Hematopoietic multipotent progenitor cell (in vitro differentiated cells): ENCODE measurements around the gene REST. TPM values are rescaled to one million over a fixed set of nuclear protein-coding genes. Genes with fewer than 3 reads are reported as not detected.
A peak's percentile ranks its signal among the peaks of the same experiment; 100 is the strongest.
"Not testable (repeated sequence)": the region's sequence is repeated elsewhere in the genome, so short reads cannot be mapped to it uniquely, and the experiment has no call there.

Experiments used
- DNase-seq, 3 donors: peaks; one replicate each; pipeline ENCODE4 v3.0.0-alpha.2; 2011 to 2015; ENCODE audit warnings: low read depth in 2 of 3, low spot score in 2 of 3
- total RNA-seq: library from RNA; depleted of rRNA; stranded (reverse); fragments of >200 nt; gene quantifications from one replicate; pipeline ENCODE4 v1.2.3, GENCODE V29; 2012

Gene REST
- total RNA-seq, 1 donor: 40.7 TPM

DNA sequence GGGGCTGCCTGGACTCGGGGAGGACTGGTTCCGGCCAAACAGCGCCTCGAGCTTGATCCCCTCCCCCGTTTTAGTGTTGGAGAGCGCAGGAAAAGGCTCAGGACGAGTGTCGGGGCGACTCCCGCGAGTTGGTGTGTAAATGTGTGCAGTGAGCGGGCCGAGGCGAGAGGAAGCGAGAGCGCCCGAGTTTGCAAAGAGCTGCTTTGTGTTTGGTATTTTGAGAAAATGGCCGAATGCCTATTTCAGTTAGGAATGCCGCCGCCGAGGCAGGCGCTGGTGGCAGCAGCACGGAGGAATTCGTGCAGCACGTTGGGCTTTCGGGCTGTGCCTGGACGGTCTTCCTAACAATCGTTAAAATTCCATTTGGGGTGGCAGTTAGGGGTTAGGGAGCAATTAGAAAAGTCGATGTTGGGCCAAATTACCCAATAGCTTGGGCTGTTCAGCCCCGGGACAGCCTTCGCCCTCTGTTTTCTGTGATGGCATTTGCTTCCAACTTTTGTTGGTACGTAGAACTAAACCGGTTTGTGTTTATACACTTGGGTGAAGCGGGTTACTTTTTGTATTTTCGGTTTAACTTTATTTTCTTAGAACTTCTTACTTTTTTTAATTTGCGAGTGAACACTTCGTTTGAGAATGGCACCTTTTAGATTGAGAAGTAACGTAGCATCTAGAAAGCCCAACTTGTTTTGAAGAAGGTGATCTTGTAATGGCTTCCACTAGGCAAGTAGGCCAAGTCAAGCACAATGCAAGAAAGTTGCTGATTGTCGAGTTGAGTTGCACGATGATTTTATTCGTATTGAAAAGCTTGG lies 1.6 kb downstream of the REST start:
- DNase-seq: peak; percentile 24 to 56 (median 49)

DNA sequence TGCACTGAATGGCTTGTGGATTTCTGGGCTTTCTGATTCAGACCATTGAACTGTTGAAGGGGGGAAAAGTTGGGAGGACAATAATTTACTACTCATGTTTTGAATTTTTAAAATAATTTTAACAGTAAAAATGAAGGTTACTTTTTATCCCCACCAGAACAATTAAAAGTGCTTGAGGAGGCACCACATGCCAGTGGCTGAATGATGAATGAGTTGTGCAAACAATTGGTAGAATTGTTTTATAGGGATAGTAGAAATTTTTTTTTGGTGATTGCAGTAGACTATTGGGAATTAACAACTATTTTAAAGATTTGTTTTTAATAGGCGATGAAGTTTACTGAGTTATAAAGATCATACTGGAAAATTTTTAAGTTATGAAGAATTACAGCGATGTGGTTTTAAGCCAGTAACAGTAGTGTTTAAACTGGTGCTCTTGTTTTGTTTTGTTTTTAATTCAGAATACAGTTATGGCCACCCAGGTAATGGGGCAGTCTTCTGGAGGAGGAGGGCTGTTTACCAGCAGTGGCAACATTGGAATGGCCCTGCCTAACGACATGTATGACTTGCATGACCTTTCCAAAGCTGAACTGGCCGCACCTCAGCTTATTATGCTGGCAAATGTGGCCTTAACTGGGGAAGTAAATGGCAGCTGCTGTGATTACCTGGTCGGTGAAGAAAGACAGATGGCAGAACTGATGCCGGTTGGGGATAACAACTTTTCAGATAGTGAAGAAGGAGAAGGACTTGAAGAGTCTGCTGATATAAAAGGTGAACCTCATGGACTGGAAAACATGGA lies 2.7 kb downstream of the REST start:
- no peak for DNase-seq

DNA sequence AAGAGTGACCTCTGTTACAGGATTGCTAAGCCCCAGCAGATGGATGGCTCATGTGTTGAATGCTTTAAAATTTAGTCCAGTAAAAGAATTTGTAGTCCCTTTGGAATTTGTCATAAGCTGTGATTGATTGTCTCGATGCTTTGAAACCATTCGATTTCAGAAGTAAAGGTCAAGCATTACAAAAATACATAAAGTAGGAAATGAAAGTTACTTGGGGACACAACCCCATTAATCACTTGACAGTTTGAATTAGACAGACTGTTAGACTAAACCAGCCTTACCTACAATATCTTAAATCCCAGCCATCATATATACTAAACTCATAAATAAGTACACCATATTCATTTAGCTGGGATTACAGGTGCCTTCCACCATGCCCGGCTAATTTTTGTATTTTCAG lies 6.6 kb downstream of the REST start:
- DNase-seq: no peak

DNA sequence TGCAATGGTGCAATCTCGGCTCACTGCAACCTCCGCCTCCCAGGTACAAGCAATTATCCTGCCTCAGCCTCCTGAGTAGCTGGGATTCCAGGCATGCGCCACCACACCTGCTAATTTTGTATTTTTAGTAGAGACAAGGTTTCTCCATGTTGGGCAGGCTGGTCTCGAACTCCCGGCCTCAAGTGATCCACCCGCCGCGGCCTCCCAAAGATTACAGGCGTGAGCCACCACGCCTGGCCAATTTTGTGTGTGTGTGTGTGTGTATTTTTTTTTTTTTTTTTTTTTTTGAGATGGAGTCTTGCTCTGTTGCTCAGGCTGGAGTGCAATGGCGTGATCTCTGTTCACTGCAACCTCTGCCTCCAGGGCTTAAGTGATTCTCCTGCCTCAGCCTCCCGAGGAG lies 7.3 kb downstream of the REST start:
- DNase-seq: not testable (repeated sequence)

DNA sequence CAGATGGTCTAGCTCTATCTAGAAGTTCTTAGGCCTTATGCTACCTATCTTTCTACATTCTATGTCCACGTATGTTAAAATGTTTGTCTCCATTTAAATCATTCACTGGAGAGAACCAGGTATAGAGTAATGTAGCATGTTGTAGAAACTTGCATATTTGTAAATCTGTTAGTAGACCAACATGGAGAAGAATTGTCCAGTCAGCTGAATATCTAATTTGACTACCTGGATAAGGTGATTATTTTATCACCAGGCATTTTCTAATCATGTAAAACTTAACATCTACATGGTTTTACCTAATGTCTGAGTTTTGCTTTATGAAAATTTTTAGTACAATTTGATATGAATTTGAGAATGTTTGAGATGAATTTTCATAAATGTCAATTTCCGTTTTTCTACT lies 19.5 kb downstream of the REST start:
- DNase-seq: no peak

DNA sequence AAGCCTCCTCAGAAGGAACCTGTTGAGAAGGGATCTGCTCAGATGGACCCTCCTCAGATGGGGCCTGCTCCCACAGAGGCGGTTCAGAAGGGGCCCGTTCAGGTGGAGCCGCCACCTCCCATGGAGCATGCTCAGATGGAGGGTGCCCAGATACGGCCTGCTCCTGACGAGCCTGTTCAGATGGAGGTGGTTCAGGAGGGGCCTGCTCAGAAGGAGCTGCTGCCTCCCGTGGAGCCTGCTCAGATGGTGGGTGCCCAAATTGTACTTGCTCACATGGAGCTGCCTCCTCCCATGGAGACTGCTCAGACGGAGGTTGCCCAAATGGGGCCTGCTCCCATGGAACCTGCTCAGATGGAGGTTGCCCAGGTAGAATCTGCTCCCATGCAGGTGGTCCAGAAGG lies 22.9 kb downstream of the REST start:
- no peak for DNase-seq

DNA sequence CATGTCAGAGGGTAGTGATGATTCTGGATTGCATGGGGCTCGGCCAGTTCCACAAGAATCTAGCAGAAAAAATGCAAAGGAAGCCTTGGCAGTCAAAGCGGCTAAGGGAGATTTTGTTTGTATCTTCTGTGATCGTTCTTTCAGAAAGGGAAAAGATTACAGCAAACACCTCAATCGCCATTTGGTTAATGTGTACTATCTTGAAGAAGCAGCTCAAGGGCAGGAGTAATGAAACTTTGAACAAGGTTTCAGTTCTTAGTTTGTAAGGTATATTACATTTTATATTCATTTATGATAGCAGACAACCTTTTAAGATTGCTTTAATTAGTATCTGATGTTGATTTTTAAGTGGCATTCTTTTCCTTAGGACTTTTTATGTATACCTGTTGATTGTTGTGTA lies 24.2 kb downstream of the REST start:
- no peak for DNase-seq

DNA sequence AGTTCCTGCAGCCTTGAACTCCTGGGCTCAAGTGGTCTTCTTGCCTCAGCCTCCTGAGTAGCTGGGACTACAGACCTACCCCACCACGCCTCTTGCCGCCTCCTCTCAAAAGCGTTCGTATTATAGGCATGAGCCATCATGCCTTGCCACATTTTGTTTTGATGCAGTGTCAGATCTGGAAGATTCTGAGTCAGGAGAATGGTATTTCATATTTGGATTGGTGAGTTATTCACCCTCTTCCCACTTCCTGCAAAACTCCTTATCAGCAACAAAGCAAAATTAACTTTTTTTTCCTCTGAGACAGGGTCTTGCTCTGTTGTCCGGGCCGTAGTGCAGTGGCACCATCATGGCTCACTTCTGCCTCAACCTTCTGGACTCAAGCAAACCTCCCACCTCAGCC lies 29.6 kb downstream of the REST start:
- no peak for DNase-seq

DNA sequence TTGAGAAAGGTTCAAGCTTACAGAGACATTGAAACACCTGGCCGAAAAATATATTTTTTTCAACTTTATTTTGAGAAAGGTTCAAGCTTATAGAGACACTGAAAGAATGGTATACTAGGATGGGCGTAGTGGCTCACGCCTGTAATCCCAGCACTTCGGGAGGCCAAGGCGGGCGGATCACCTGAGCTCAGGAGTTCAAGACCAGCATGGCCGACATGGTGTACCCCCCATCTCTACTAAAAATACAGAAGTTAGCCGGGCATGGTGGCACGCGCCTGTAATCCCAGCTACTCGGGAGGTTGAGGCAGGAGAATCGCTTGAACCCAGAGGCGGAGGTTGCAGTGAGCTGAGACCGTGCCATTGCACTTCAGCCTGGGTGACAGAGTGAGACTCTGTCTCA lies 32.1 kb downstream of the REST start:
- DNase-seq: not testable (repeated sequence)

DNA sequence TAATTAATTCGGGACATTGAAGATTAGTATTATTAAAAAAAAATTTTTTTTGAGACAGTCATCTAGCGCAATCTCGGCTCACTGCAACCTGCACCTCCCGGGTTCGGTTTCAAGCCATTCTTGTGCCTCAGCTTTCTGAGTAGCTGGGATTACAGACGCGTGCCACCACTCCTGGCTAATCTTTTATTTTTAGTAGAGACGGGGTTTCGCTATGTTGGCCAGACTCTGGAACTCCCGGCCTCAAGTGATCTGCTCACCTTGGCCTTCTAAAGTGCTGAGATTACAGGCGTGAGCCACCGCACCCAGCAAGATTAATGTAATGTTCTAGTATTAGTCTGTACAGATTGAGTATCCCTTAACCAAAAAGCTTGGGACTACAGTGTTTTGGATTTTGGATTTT lies 32.7 kb downstream of the REST start:
- no peak for DNase-seq

DNA sequence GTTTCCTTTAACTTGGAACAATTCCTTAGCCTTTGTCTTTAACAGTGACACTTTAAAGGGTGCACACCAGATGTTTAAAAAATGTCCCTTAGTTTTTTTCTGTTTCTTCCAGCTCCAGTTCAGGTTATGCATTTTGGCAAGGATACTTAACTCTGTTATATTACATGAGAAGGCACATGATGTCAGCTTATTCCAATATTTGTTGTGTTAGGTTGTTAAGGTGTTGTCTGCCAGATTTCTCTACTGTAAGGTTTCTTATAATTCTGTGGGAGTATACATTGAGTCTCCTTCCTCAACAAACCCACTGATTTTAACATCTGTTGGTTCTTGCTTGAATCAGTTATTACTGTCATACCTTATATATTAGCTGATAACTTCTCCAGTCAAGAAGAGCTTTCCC lies 33.3 kb downstream of the REST start:
- DNase-seq: no peak

DNA sequence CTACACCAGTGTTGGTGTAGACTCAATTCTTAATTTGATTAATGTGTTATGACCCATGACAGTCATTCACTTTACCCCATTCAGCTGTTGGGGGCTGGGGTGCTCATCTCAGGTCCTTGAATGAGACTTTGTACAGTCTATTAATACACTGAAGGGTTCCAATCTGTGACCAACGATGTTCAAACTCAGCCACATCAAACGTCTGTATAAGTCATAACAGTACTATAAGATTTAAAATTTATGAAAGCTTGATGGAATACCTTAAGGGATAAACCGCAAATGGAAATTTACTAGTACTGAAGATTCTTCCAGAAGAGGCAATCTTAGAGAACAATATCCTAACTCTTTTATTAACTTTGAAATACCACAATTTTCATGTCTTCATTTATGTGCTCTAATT lies 33.7 kb downstream of the REST start:
- DNase-seq: no peak

DNA sequence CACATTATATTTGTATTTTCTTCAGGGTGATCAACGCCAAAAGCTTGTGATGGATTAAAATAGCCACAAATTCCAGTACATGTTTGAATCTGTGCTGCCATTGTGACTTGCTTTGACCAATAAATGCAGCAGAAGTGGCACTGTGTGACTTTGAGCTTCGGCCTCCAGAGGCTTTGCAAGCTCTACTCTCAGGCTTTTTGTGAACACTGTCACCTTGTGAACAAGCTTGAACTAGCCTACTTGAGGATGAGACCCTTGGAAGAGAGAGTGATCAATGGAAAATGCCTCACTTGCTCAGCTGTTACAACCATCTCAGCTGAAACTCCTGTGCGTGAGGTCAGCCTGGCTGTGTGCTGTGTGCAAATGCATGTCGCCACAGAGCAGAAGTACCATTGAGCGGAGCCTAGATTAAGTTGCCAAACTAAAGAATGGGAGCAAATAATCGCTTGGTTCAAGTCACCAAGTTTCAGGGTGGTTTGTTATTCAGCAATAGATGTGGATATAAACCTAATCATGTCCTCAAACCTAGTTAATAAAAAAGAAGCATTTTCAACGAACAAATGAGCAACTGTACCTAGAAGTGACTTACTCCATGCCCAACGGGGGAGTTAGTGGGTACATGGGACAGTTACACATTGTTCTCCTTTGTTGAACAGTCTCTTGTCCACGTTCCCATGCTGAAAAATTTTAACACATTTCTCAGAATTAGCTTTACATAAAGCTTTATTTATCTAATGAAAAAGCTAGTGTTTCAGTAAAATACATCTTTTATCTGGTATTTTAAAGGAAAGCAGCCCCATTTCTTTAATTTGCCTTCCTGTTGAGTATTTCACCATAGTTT lies 46.2 kb downstream of the REST start:
- no peak for DNase-seq

DNA sequence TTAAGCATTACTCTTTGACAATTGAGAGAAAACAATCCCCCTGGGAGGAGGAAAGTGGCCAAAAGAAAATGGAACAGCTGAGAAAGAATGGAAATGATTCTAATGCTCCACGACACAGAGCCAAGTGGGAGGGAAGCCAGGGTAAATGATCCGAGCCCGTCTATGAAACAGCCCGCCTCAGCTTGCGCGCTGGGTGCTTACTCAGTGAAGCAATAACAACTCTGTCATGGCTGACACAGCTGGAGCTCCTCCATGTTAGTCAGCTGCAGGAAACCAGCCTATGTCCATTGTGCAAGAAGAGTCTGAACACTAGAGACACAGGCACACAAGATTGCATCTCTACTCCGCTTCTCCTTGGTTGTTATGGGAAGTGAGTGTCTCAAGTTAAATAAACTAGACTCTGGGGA lies 50.4 kb downstream of the REST start:
- DNase-seq: peak in 1 of 3 donors; percentile 7

DNA sequence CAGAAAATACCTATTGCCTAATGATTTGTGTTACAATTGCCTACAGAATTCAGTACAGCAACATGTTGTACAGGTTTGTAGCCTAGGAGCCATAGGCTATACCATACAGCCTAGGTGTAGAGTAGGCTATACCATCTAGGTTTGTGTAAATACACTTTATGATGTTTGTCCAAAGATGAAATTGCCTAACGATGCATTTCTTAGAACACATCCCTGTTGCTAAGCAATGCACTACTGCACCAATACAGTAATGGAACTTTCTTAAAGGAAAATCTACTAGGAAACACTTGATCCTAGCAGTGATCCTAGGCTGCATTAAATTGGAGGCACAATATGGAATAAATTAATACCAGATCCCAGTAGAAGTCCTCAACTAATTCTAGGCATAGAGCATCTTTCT lies 51.4 kb downstream of the REST start:
- no peak for DNase-seq

DNA sequence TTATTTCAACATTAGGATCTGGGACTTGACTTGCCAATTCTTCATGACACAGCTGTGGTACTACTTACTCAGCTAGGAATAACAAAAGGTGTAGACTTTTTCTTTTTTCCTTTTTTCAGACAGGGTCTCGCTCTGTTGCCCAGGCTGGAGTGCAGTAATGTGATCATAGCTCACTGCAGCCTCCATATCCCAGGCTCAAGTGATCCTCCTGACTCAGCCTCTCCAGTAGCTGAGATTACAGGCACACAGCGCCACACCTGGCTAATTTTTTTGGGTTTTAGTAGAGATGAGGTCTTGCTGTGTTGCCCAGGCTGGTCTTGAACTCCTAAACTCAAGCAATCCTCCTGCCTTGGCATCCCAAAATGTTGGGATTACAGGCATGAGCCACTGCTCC lies 53.4 kb downstream of the REST start:
- no peak for DNase-seq

DNA sequence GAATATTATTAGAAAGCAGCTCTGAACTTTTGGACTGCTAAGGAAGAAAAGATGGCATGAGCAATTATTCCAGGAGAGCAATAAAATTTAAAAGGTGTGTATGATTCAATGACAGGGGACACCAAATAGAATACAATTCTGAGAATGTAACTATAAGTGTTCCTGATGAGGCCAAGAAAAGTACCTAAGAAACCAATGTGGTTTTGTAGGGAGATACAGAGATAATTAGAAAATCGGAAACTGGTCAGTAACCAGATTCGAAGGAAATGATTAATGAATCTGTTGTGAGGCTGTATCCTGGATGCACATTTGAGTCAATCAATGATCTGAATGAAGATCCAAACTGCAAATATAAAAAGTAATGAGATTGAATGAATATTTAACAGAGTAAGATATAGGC lies 63.7 kb downstream of the REST start:
- no peak for DNase-seq

DNA sequence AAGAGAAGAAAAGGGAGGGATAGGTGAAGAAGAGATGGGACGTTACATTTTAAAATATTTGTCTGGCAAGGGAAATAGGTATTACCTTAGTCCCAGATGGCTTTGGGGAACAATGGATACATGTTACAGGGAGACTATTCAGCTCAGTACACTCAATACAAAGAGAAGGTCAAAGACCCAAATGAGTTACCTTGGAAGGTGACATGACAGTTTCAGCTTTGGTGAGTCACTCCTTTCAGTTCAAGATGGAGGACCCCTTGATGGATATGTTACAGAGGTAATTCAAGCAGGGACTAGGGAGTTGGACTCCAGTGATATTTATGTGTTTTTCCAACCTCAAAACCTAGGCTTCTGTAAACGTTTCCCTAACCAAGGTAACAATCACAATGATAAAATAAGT lies 64.7 kb downstream of the REST start:
- DNase-seq: no peak

DNA sequence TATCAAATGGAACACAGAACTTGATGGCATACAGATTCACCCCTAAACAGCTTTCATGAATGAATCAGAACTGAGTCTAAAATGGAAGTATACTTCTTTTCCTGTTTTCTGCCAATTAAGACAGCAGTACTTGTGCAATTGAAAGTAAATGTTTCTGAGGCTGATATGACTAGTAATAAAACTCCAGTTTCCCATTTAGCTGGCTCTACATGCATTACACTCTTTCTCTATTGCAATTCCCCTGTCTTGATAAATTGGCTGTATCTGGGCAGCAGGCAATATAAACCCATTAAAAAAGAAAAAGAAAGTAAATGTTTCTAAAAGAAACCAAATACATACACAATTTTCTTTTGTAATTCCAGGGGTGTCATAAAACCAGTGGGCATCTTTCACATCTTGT lies 65.1 kb downstream of the REST start:
- DNase-seq: peak in 1 of 3 donors; percentile 35

DNA sequence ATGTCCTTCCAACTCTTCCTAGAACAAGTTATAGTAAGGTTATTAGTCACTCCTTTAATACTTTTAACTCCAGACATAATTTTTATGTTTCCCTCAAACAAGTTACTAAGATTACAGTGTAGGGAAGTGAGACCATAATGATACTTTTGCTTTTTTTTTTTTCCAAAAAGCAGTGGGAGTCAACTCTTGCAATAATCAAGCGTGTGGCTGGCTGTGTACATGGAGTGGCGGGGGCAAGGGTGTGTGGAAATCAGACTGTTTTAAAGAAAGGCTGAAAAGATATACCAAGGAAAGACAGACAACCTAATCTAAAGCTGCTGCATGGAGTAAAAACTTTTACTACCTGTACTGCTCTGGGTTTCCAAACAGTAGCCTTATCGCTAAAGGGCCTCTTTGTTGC lies 65.6 kb downstream of the REST start:
- DNase-seq: no peak

DNA sequence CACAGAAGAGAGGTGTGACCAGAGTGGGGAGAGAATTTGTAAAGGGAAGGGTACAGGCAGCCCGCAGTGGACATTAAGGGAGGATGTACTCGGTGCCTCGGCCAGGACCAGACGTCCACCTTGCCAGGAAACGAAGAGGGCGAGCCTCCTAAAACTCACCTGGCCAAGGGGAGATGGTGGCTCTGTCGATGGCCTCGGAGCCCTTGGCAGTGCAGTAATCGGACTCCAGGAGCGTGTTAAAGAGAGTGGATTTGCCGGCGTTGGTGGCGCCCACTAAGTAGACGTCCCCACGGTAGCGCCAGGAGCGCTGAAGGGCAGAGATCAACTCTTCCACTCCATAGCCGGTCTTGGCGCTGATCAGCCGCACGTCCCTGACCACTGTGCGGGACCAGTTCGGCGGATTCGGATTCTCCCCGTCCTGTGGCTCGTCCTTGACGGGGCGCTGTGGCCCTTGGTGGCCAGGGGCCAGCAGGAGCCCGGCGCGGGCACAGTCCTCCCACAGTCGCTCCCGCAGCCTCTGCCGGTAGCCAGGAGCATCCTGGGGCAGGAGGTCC lies 68.7 kb downstream of the REST start:
- DNase-seq: peak in 1 of 3 donors; percentile 9
